GM21529 (cell line): Measurements from ENCODE around the gene SLC25A39.
A peak's percentile ranks its signal among the peaks of the same experiment; 100 is the strongest.
"Not testable (repeated sequence)": the region's sequence is repeated elsewhere in the genome, so short reads cannot be mapped to it uniquely, and the experiment has no call there.

Source experiments
- ATAC-seq: cut with Tn5 transposase; IDR thresholded peaks from one replicate; pipeline ENCODE4 v1.9.1; 2021; ENCODE audit not compliant: unreplicated experiment

SLC25A39 gene

GRCh38 chr17:44335968-44336367 lies 11.3 kb upstream of the SLC25A39 start:
- ATAC-seq = no peak

GRCh38 chr17:44335564-44335963 lies 10.9 kb upstream of the SLC25A39 start:
- ATAC-seq = no peak

- no peak for ATAC-seq
Measured at GRCh38 chr17:44334727-44335126, 10.1 kb upstream of the SLC25A39 start.

GRCh38 chr17:44334315-44334714 lies 9.7 kb upstream of the SLC25A39 start:
- ATAC-seq = no peak

GRCh38 chr17:44333371-44333770 lies 8.7 kb upstream of the SLC25A39 start:
- no peak for ATAC-seq

- no peak for ATAC-seq
Measured at GRCh38 chr17:44331249-44331760, 6.7 kb upstream of the SLC25A39 start.

- ATAC-seq = not testable (repeated sequence)
Measured at GRCh38 chr17:44330263-44330662, 5.6 kb upstream of the SLC25A39 start.

- not testable (repeated sequence) for ATAC-seq
Measured at GRCh38 chr17:44329516-44329915, 4.9 kb upstream of the SLC25A39 start.

GRCh38 chr17:44327715-44328449 lies 3.3 kb upstream of the SLC25A39 start:
- no peak for ATAC-seq

- peak; percentile 41 for ATAC-seq
Measured at GRCh38 chr17:44326861-44327444, 2.3 kb upstream of the SLC25A39 start.

- no peak for ATAC-seq
Measured at GRCh38 chr17:44324092-44324570, 492 bp downstream of the SLC25A39 start.

GRCh38 chr17:44323359-44324091 lies 1.1 kb downstream of the SLC25A39 start:
- no peak for ATAC-seq

- ATAC-seq = no peak
Measured at GRCh38 chr17:44322236-44322895, 2.3 kb downstream of the SLC25A39 start.

- ATAC-seq = no peak
Measured at GRCh38 chr17:44321246-44322120, 3.1 kb downstream of the SLC25A39 start.

- no peak for ATAC-seq
Measured at GRCh38 chr17:44320066-44320465, 4.6 kb downstream of the SLC25A39 start.

- no peak for ATAC-seq
Measured at GRCh38 chr17:44318077-44318892, 6.3 kb downstream of the SLC25A39 start.

GRCh38 chr17:44317545-44317944 lies 7.1 kb downstream of the SLC25A39 start:
- ATAC-seq = no peak

GRCh38 chr17:44315760-44316731 lies 8.6 kb downstream of the SLC25A39 start:
- no peak for ATAC-seq
